ENCODE measurements around the gene PDCD11.
"Not testable (repeated sequence)": the region's sequence is repeated elsewhere in the genome, so short reads cannot be mapped to it uniquely, and the experiment has no call there.

PDCD11 gene

GRCh38 chr10:103396067-103396788, at the start of gene PDCD11, which contains the start of gene ATP5MK:
PDCD11 (plus strand) TSS chr10:103396626; CDS start chr10:103398427, 1,801 bp downstream.
ATP5MK (minus strand) TSS chr10:103396475; CDS start chr10:103392457, 4,018 bp downstream.
- peaks cover 52% of the 10 kb centered on the region for H3K36me3 ChIP-seq
- H3K9me3 ChIP-seq (ENCODE audit: severe bottlenecking): no peaks in the 10 kb centered on the region
- peak; percentile 50 for TF ChIP-seq CTCF (IDR thresholded peaks at IDR 0.05; ENCODE audit: low read depth, low read length)
- no peaks in the 10 kb centered on the region for H3K27me3 ChIP-seq (ENCODE audit: insufficient read depth, low read depth, severe bottlenecking)
- peak; percentile 97 for DNase-seq
- peak within 1 kb of the TSS; percentile 90 for H3K4me3 ChIP-seq (ENCODE audit: low read depth, low read length)
- peak within 1 kb of the TSS; percentile 87 for H3K27ac ChIP-seq

- H3K27me3 ChIP-seq (ENCODE audit: insufficient read depth, low read depth, severe bottlenecking): no peaks in the 10 kb centered on the region
- TF ChIP-seq CTCF (IDR thresholded peaks at IDR 0.05; ENCODE audit: low read depth, low read length): no peak
- peaks cover 40% of the 10 kb centered on the region for H3K36me3 ChIP-seq
- no peak for DNase-seq
- peak overlapping the region; percentile 92 for H3K27ac ChIP-seq
- no peaks in the 10 kb centered on the region for H3K9me3 ChIP-seq (ENCODE audit: severe bottlenecking)
- peak overlapping the region; percentile 93 for H3K4me3 ChIP-seq (ENCODE audit: low read depth, low read length)
Observed at GRCh38 chr10:103350175-103350516, 46.3 kb upstream of the PDCD11 start.

GRCh38 chr10:103350517-103351260, 45.7 kb upstream of the PDCD11 start, which contains the start of gene PCGF6:
PCGF6 (minus strand) TSS chr10:103351140; CDS start chr10:103351066, 74 bp downstream.
- Histone ChIP-seq H3K27me3 (ENCODE audit: insufficient read depth, low read depth, severe bottlenecking) (no peaks in the 10 kb centered on the region), H3K4me3 (ENCODE audit: low read depth, low read length) (peak within 1 kb of the TSS; percentile 93), H3K27ac (peak within 1 kb of the TSS; percentile 92), H3K9me3 (ENCODE audit: severe bottlenecking) (no peaks in the 10 kb centered on the region), H3K36me3 (peaks cover 34% of the 10 kb centered on the region)
- TF ChIP-seq CTCF (IDR thresholded peaks at IDR 0.05; ENCODE audit: low read depth, low read length): 0 out of 2 replicates have a peak, but pooled peaks have one; percentile 5
- DNase-seq: peak; percentile 90

GRCh38 chr10:103353281-103353680, 43.1 kb upstream of the PDCD11 start:
- Histone ChIP-seq H3K27ac (no peak overlapping the region), H3K36me3 (peaks cover 8% of the 10 kb centered on the region), H3K9me3 (ENCODE audit: severe bottlenecking) (no peaks in the 10 kb centered on the region), H3K4me3 (ENCODE audit: low read depth, low read length) (no peak overlapping the region), H3K27me3 (ENCODE audit: insufficient read depth, low read depth, severe bottlenecking) (no peaks in the 10 kb centered on the region)
- no peak for DNase-seq
- no peak for TF ChIP-seq CTCF (IDR thresholded peaks at IDR 0.05; ENCODE audit: low read depth, low read length)

GRCh38 chr10:103354567-103354966, 41.9 kb upstream of the PDCD11 start:
- not testable (repeated sequence) for H3K36me3 ChIP-seq; DNase-seq; H3K4me3 ChIP-seq (ENCODE audit: low read depth, low read length); H3K9me3 ChIP-seq (ENCODE audit: severe bottlenecking); H3K27ac ChIP-seq; H3K27me3 ChIP-seq (ENCODE audit: insufficient read depth, low read depth, severe bottlenecking)

GRCh38 chr10:103355906-103356599, 40.4 kb upstream of the PDCD11 start:
- no peaks in the 10 kb centered on the region for H3K36me3 ChIP-seq
- no peaks in the 10 kb centered on the region for H3K27me3 ChIP-seq (ENCODE audit: insufficient read depth, low read depth, severe bottlenecking)
- TF ChIP-seq CTCF (IDR thresholded peaks at IDR 0.05; ENCODE audit: low read depth, low read length): no peak
- no peaks in the 10 kb centered on the region for H3K9me3 ChIP-seq (ENCODE audit: severe bottlenecking)
- H3K27ac ChIP-seq: no peak overlapping the region
- no peak for DNase-seq
- no peak overlapping the region for H3K4me3 ChIP-seq (ENCODE audit: low read depth, low read length)

- not testable (repeated sequence) for H3K36me3 ChIP-seq; DNase-seq; H3K4me3 ChIP-seq (ENCODE audit: low read depth, low read length); H3K27ac ChIP-seq; H3K9me3 ChIP-seq (ENCODE audit: severe bottlenecking); H3K27me3 ChIP-seq (ENCODE audit: insufficient read depth, low read depth, severe bottlenecking)
Observed at GRCh38 chr10:103359493-103359892, 36.9 kb upstream of the PDCD11 start.

GRCh38 chr10:103360791-103361190, 35.6 kb upstream of the PDCD11 start:
- not testable (repeated sequence) for H3K27me3 ChIP-seq (ENCODE audit: insufficient read depth, low read depth, severe bottlenecking); H3K36me3 ChIP-seq; H3K9me3 ChIP-seq (ENCODE audit: severe bottlenecking); H3K4me3 ChIP-seq (ENCODE audit: low read depth, low read length); DNase-seq; H3K27ac ChIP-seq

All from WERI-Rb-1 (cell line).